H1 (cell line): ENCODE data around the gene ZNF423. TPM values are rescaled to one million over a fixed set of nuclear protein-coding genes. Genes with fewer than 3 reads are reported as not detected.

Experiments
- CTCF ChIA-PET: fragments of 300-600 bp; sonication (Branson Sonifier 250); formaldehyde crosslinking; loops from one replicate; lab custom pipeline; 2021; ENCODE audit not compliant: partially characterized antibody; lab: Charles Lee
- POLR2A ChIA-PET: fragments of 300-600 bp; sonication (Branson Sonifier 250); formaldehyde crosslinking; loops from one replicate; lab custom pipeline; 2021; ENCODE audit warnings: inconsistent platforms; ENCODE audit not compliant: partially characterized antibody; lab: Charles Lee
- DNase-seq, 2 experiments: peaks; one replicate each; pipeline versions ENCODE4 v3.0.0 to v3.0.0-alpha.2; 2010 to 2022; ENCODE audit warnings: low spot score in 2 of 2, low read depth in 1 of 2, mixed read lengths in 1 of 2
- FAIRE-seq: peaks from 2 replicates; lab custom pipeline; 2011; peaks lifted over from hg19 to GRCh38; lab: Jason Lieb, UNC
- H2AFZ ChIP-seq: 2 replicates; pipeline ENCODE4 v1.8.1; 2012; ENCODE audit warnings: low read length, inconsistent platforms
- H2AK5ac ChIP-seq: 2 replicates; pipeline ENCODE4 v1.6.1; 2013; ENCODE audit warnings: low read depth, low read length
- H2BK120ac ChIP-seq: replicated peaks from 2 replicates; pipeline ENCODE3; 2013; ENCODE audit warnings: low read depth, low read length, inconsistent platforms
- H2BK12ac ChIP-seq: 2 replicates; pipeline ENCODE4 v1.6.1; 2013; ENCODE audit warnings: low read depth, low read length
- H2BK15ac ChIP-seq: 2 replicates; pipeline ENCODE4 v1.6.1; 2013; ENCODE audit warnings: low read length
- H2BK20ac ChIP-seq: 2 replicates; pipeline ENCODE4 v1.6.1; 2013; ENCODE audit warnings: low read length
- H2BK5ac ChIP-seq: 2 replicates; pipeline ENCODE4 v1.6.1; 2013; ENCODE audit warnings: low read depth, low read length
- H3K14ac ChIP-seq: 2 replicates; pipeline ENCODE4 v1.6.1; 2013; ENCODE audit warnings: inconsistent platforms; ENCODE audit not compliant: insufficient read length
- H3K18ac ChIP-seq: 2 replicates; pipeline ENCODE4 v1.6.1; 2013; ENCODE audit warnings: low read length; ENCODE audit errors: extremely low read depth
- H3K23ac ChIP-seq: 2 replicates; pipeline ENCODE4 v1.6.1; 2013; ENCODE audit warnings: inconsistent platforms; ENCODE audit not compliant: insufficient read length
- H3K23me2 ChIP-seq: 2 replicates; pipeline ENCODE4 v1.6.1; 2013; ENCODE audit warnings: low read depth, low read length
- H3K27ac ChIP-seq: 2 replicates; pipeline ENCODE4 v1.6.1; 2011; ENCODE audit warnings: low read depth, low read length, inconsistent platforms
- H3K27me3 ChIP-seq, 4 experiments: replicated peaks in 1 of 4; 1 replicate in 1 of 4; 2 replicates in 3 of 4; pipeline versions ENCODE4 v1.6.1 to v1.8.1; 2011 to 2013; ENCODE audit warnings: low read length in 3 of 4, mild to moderate bottlenecking in 3 of 4, inconsistent platforms in 2 of 4, mixed read lengths in 2 of 4, moderate library complexity in 1 of 4; ENCODE audit not compliant: control insufficient read depth in 3 of 4, insufficient read depth in 3 of 4; ENCODE audit errors: extremely low read depth in 1 of 4
- H3K36me3 ChIP-seq, 4 experiments: 2 replicates each; pipeline versions ENCODE4 v1.6.1 to v1.8.1; 2011 to 2013; ENCODE audit warnings: mild to moderate bottlenecking in 4 of 4, low read length in 3 of 4, moderate library complexity in 2 of 4, control low read depth in 1 of 4, inconsistent platforms in 1 of 4; ENCODE audit not compliant: insufficient read depth in 4 of 4, control insufficient read depth in 2 of 4
- H3K4ac ChIP-seq: replicated peaks from 2 replicates; pipeline ENCODE3; 2013; ENCODE audit warnings: low read length, low read depth, mixed read lengths, inconsistent platforms; ENCODE audit not compliant: insufficient read length
- H3K4me1 ChIP-seq, 4 experiments: replicated peaks in 1 of 4; 1 replicate in 1 of 4; 2 replicates in 3 of 4; pipeline versions ENCODE4 v1.6.1 to v1.8.1; 2011 to 2013; ENCODE audit warnings: low read length in 3 of 4, inconsistent platforms in 2 of 4, mixed read lengths in 1 of 4; ENCODE audit not compliant: insufficient read depth in 4 of 4, control insufficient read depth in 3 of 4
- H3K4me2 ChIP-seq, 2 experiments: 2 replicates each; pipeline versions ENCODE4 v1.6.1 to v1.8.1; 2011 to 2013; ENCODE audit warnings: low read depth in 2 of 2, low read length in 2 of 2, control low read depth in 1 of 2, inconsistent platforms in 1 of 2, mild to moderate bottlenecking in 1 of 2; ENCODE audit not compliant: insufficient read depth in 1 of 2
- H3K4me3 ChIP-seq, 4 experiments: fragments of 200-600, 300-600 bp in 1 of 4; sonication (generic), shearing (Covaris generic), sonication (Bioruptor Twin) in 1 of 4; 2 replicates each; pipeline versions ENCODE4 v1.5.1 to v1.8.1; 2011 to 2016; ENCODE audit warnings: low read length in 4 of 4, low read depth in 3 of 4, control low read depth in 2 of 4, inconsistent platforms in 2 of 4, mild to moderate bottlenecking in 2 of 4, mixed read lengths in 1 of 4, moderate library complexity in 1 of 4; ENCODE audit not compliant: insufficient read depth in 2 of 4; ENCODE audit errors: extremely low read depth in 1 of 4
- H3K56ac ChIP-seq: replicated peaks from 2 replicates; pipeline ENCODE3; 2013; ENCODE audit warnings: low read depth, mild to moderate bottlenecking, mixed read lengths, low read length, inconsistent platforms; ENCODE audit not compliant: insufficient read length
- H3K79me1 ChIP-seq: 2 replicates; pipeline ENCODE4 v1.6.1; 2013; ENCODE audit warnings: low read depth, low read length, control low read depth
- H3K79me2 ChIP-seq, 2 experiments: 2 replicates each; pipeline versions ENCODE4 v1.6.1 to v1.8.1; 2012 to 2013; ENCODE audit warnings: low read length in 2 of 2, mild to moderate bottlenecking in 2 of 2, inconsistent platforms in 1 of 2; ENCODE audit not compliant: insufficient read depth in 2 of 2, control insufficient read depth in 1 of 2
- H3K9ac ChIP-seq, 4 experiments: replicated peaks in 1 of 4; 1 replicate in 1 of 4; 2 replicates in 3 of 4; pipeline versions ENCODE4 v1.6.1 to v1.8.1; 2011 to 2013; ENCODE audit warnings: low read depth in 3 of 4, low read length in 3 of 4, control low read depth in 2 of 4, mild to moderate bottlenecking in 2 of 4, moderate library complexity in 2 of 4, inconsistent platforms in 1 of 4; ENCODE audit errors: extremely low read depth in 1 of 4
- H3K9me3 ChIP-seq, 2 experiments: 2 replicates each; pipeline versions ENCODE4 v1.6.1 to v1.8.1; 2012 to 2013; ENCODE audit warnings: mild to moderate bottlenecking in 2 of 2, moderate library complexity in 2 of 2, control low read depth in 1 of 2, inconsistent platforms in 1 of 2, low read depth in 1 of 2, low read length in 1 of 2, mixed read lengths in 1 of 2; ENCODE audit not compliant: insufficient read depth in 2 of 2
- H4K20me1 ChIP-seq, 2 experiments: replicated peaks in 1 of 2; 2 replicates each; pipeline versions ENCODE3 to v1.8.1; 2011 to 2013; ENCODE audit warnings: inconsistent platforms in 2 of 2, low read length in 2 of 2, mild to moderate bottlenecking in 1 of 2; ENCODE audit not compliant: insufficient read depth in 2 of 2, control insufficient read depth in 1 of 2
- H4K5ac ChIP-seq: 2 replicates; pipeline ENCODE4 v1.6.1; 2013; ENCODE audit warnings: low read length, low read depth, mixed read lengths, inconsistent platforms; ENCODE audit not compliant: insufficient read length
- H4K8ac ChIP-seq: 2 replicates; pipeline ENCODE4 v1.8.0; 2013; ENCODE audit warnings: mild to moderate bottlenecking, moderate library complexity, low read length, inconsistent platforms; ENCODE audit not compliant: insufficient read depth; ENCODE audit errors: extremely low read depth
- H4K91ac ChIP-seq: replicated peaks from 2 replicates; pipeline ENCODE3; 2013; ENCODE audit warnings: low read length, mixed read lengths, inconsistent platforms; ENCODE audit not compliant: insufficient read length
- BACH1 ChIP-seq: IDR thresholded peaks from 2 replicates; pipeline ENCODE4 v1.6.1; 2012; ENCODE audit warnings: low read length, improper control_type of control experiment
- BCL11A ChIP-seq, 2 experiments: IDR thresholded peaks; one replicate each; pipeline ENCODE4 v1.6.1; 2011; ENCODE audit warnings: low read depth in 2 of 2, low read length in 2 of 2, mild to moderate bottlenecking in 2 of 2
- CEBPB ChIP-seq: IDR thresholded peaks from 2 replicates; pipeline ENCODE4 v1.6.1; 2012; ENCODE audit warnings: low read depth, low read length
- EZH2 ChIP-seq: fragments of 200-600 bp; sonication (generic); IDR thresholded peaks from 2 replicates; pipeline ENCODE4 v1.7.1; 2012; ENCODE audit warnings: low read depth, mild to moderate bottlenecking, moderate library complexity, low read length, inconsistent platforms; ENCODE audit not compliant: severe bottlenecking
- FOSL1 ChIP-seq: IDR thresholded peaks from 2 replicates; pipeline ENCODE4 v1.6.1; 2011; ENCODE audit warnings: mild to moderate bottlenecking, low read depth, low read length, moderate library complexity; ENCODE audit not compliant: insufficient read depth
- HDAC2 ChIP-seq, 2 experiments: fragments of 300-600 bp in 1 of 2; sonication (generic) in 1 of 2; IDR thresholded peaks; 2 replicates each; pipeline ENCODE4 v1.6.1; 2011 to 2012; ENCODE audit warnings: low read depth in 2 of 2, low read length in 2 of 2, mild to moderate bottlenecking in 2 of 2, moderate library complexity in 2 of 2, borderline replicate concordance in 1 of 2, inconsistent platforms in 1 of 2
- HDAC6 ChIP-seq: IDR thresholded peaks from one replicate; pipeline ENCODE4 v1.7.1; 2012; ENCODE audit warnings: low read depth, mild to moderate bottlenecking, inconsistent platforms, low read length, moderate library complexity
- MAX ChIP-seq: IDR thresholded peaks from 2 replicates; pipeline ENCODE4 v1.6.1; 2012; ENCODE audit warnings: inconsistent platforms
- NANOG ChIP-seq: IDR thresholded peaks from 2 replicates; pipeline ENCODE4 v1.6.1; 2011; ENCODE audit warnings: low read length, low read depth, mild to moderate bottlenecking, inconsistent platforms; ENCODE audit not compliant: insufficient read depth, poor library complexity, severe bottlenecking
- POLR2A ChIP-seq, 2 experiments: IDR thresholded peaks; 1 replicate in 1 of 2; 2 replicates in 1 of 2; pipeline ENCODE4 v1.6.1; 2011; ENCODE audit warnings: low read depth in 2 of 2, low read length in 2 of 2, mild to moderate bottlenecking in 2 of 2; ENCODE audit errors: control extremely low read depth in 1 of 2
- SAP30 ChIP-seq: fragments of 300-600 bp; sonication (generic); IDR thresholded peaks from 2 replicates; pipeline ENCODE4 v1.7.1; 2012; ENCODE audit warnings: low read length, moderate library complexity, mild to moderate bottlenecking, inconsistent platforms; ENCODE audit not compliant: insufficient read depth, insufficient replicate concordance
- SIX5 ChIP-seq: IDR thresholded peaks from 2 replicates; pipeline ENCODE4 v1.6.1; 2011; ENCODE audit warnings: mild to moderate bottlenecking, low read depth, low read length
- SP2 ChIP-seq: IDR thresholded peaks from 2 replicates; pipeline ENCODE4 v1.6.1; 2012; ENCODE audit warnings: mild to moderate bottlenecking, low read length, inconsistent platforms
- SRF ChIP-seq: IDR thresholded peaks from 2 replicates; pipeline ENCODE4 v1.6.1; 2011; ENCODE audit warnings: mild to moderate bottlenecking, low read depth, low read length, moderate library complexity
- SUZ12 ChIP-seq: fragments of 200-600 bp; sonication (generic); IDR thresholded peaks from 2 replicates; pipeline ENCODE4 v1.6.1; 2012; ENCODE audit warnings: mild to moderate bottlenecking, inconsistent platforms, low read length, moderate library complexity, mixed read lengths
- polyA plus RNA-seq, 7 experiments: library from polyadenylated mRNA; depleted of rRNA in 3 of 7; stranded (reverse) in 5 of 7; unstranded in 2 of 7; fragments of >200 nt in 5 of 7; fragments of 200-250 nt in 2 of 7; gene quantifications; 1 replicate in 5 of 7; 2 replicates in 1 of 7; 4 replicates in 1 of 7; pipeline versions ENCODE4 v1.2.1 to v1.2.3, GENCODE V29; 2011 to 2013; ENCODE audit warnings: missing spikeins in 2 of 7, mixed read lengths in 2 of 7
- total RNA-seq: library from RNA; stranded (reverse); fragmentation: NEBNext Ultra II Directional; extraction: Animal tissue kit (Norgen Biotek cat#: 25700); gene quantifications from 2 replicates; pipeline ENCODE4 v1.2.1, GENCODE V29; 2021

The ZNF423 gene
- total and polyA plus RNA-seq, 2 of the 8 experiments (the other 6 are each of a cell fraction or from before 2014, with no cell fraction given) = 38.2 to 52.3 TPM

DNA sequence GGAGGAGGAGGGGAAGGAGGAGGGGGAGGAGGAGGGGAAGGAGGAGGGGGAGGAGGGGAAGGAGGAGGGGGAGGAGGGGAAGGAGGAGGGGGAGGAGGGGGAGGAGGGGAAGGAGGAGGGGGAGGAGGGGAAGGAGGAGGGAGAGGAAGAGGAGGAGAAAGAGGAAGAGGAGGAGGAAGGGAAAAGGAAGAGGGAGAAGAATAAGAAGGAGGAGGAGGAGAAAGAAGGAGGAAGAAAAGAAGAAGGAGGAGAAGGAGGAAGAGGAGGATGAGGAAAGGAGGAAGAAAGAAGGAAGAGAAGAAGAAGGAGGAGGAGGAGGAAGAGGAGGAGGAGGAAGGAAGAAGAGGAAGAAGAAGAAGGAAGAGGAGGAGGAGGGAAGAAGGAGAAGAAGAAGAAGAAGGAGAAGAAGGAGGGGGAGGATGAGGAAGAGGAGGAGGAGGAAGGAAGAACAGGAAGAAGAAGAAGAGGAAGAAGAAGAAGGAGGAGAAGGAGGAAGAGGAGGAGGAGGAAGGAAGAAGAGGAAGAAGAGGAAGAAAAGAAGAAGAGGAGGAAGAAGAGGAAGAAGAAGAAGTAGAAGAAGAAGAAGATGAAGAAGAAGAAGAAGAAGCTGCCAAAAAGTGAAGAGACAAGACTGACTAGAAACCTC, 378.5 kb downstream of the ZNF423 start:
- H2BK5ac ChIP-seq = no peak overlapping the region
- FAIRE-seq = no peak
- H3K36me3 ChIP-seq = no peaks in the 10 kb centered on the region
- no peak overlapping the region for H2AK5ac ChIP-seq
- H3K4ac ChIP-seq = no peak overlapping the region
- H3K4me2 ChIP-seq = no peak overlapping the region
- no peaks in the 10 kb centered on the region; a peak in 1 of 7 replicates for H3K4me1 ChIP-seq
- H2BK12ac ChIP-seq = no peak overlapping the region
- no peak overlapping the region for H3K18ac ChIP-seq
- ChIA-PET POLR2A (no interaction called here), CTCF (no interaction called here)
- H3K23ac ChIP-seq = no peak overlapping the region
- H3K14ac ChIP-seq = no peak overlapping the region
- no peaks in the 10 kb centered on the region for H3K79me1 ChIP-seq
- no peak overlapping the region for H4K5ac ChIP-seq
- H2AFZ ChIP-seq = no peak overlapping the region
- no peak overlapping the region for H3K56ac ChIP-seq
- H2BK20ac ChIP-seq = no peak overlapping the region
- 0 out of 2 replicates have a peak, but pooled peaks cover 3% of the 10 kb centered on the region for H3K23me2 ChIP-seq
- H4K8ac ChIP-seq = no peak overlapping the region
- no peaks in the 10 kb centered on the region for H3K79me2 ChIP-seq
- H4K20me1 ChIP-seq = no peaks in the 10 kb centered on the region
- no peak overlapping the region for H3K4me3 ChIP-seq
- no peaks in the 10 kb centered on the region; a peak in 2 of 7 replicates for H3K27me3 ChIP-seq
- H3K27ac ChIP-seq = no peak overlapping the region
- no peak overlapping the region for H2BK120ac ChIP-seq
- DNase-seq = no peak
- no peaks in the 10 kb centered on the region for H3K9me3 ChIP-seq
- H3K9ac ChIP-seq = no peak overlapping the region
- H2BK15ac ChIP-seq = no peak overlapping the region
- H4K91ac ChIP-seq = no peak overlapping the region
- TF ChIP-seq HDAC6 = no peak
- no peak for TF ChIP-seq HDAC2 (IDR thresholded peaks at IDR 0.05; ENCODE audit: borderline replicate concordance in 1 of 2, low read depth in 2 of 2, low read length in 2 of 2)
- TF ChIP-seq NANOG = no peak
- TF ChIP-seq SAP30 = no peak
- no peak for TF ChIP-seq POLR2A (IDR thresholded peaks at IDR 0.05; ENCODE audit: control extremely low read depth in 1 of 2, low read depth in 2 of 2, low read length in 2 of 2)
- TF ChIP-seq EZH2 = no peak
- no peak for TF ChIP-seq SIX5
- no peak for TF ChIP-seq SUZ12
- TF ChIP-seq SP2 = no peak
- TF ChIP-seq CEBPB = no peak
- no peak for TF ChIP-seq SRF
- TF ChIP-seq BACH1 = no peak
- TF ChIP-seq BCL11A (IDR thresholded peaks at IDR 0.05; ENCODE audit: low read depth in 2 of 2, low read length in 2 of 2) = no peak
- TF ChIP-seq MAX = no peak
- no peak for TF ChIP-seq FOSL1
